ENCODE measurements around the gene VPS8. TPM values are rescaled to one million over a fixed set of nuclear protein-coding genes. Genes with fewer than 3 reads are reported as not detected.

Gene VPS8
- total RNA-seq, 3 donors from 2014 or later = 52.2 to 86.3 (median 61.9) TPM

- Histone ChIP-seq H3K27me3 (no peaks in the 10 kb centered on the region), H3K27ac (no peak overlapping the region), H3K4me1 (no peaks in the 10 kb centered on the region), H3K4me3 (no peak overlapping the region), H3K36me3 (no peaks in the 10 kb centered on the region), H3K9me3 (peaks cover 0 to 4% of the 10 kb centered on the region in 2 donors)
- no peak for TF ChIP-seq CTCF (IDR thresholded peaks at IDR 0.05)
- intact Hi-C loops (cut with DNase I; ENCODE audit: low total_unique reads) = no loop called here
- no peak for DNase-seq (ENCODE audit: low spot score in 2 of 2)
These were observed 219.0 kb downstream of the VPS8 start for GRCh38 chr3:185030951-185031350.

GRCh38 chr3:185037801-185038200 lies 225.8 kb downstream of the VPS8 start:
- Histone ChIP-seq H3K9me3 (peaks cover 0 to 12% of the 10 kb centered on the region in 2 donors), H3K4me1 (no peaks in the 10 kb centered on the region), H3K27ac (no peak overlapping the region), H3K4me3 (no peak overlapping the region), H3K27me3 (no peaks in the 10 kb centered on the region), H3K36me3 (no peaks in the 10 kb centered on the region)
- DNase-seq (ENCODE audit: low spot score in 2 of 2) = no peak
- intact Hi-C loops (cut with DNase I; ENCODE audit: low total_unique reads) = no loop called here
- TF ChIP-seq CTCF (IDR thresholded peaks at IDR 0.05) (no peak), POLR2A (IDR thresholded peaks at IDR 0.05) (no peak), POLR2AphosphoS5 (IDR thresholded peaks at IDR 0.05) (no peak)

GRCh38 chr3:185040425-185040824 lies 228.5 kb downstream of the VPS8 start:
- intact Hi-C loops (cut with DNase I; ENCODE audit: low total_unique reads) = no loop called here
- Histone ChIP-seq H3K27ac (no peak overlapping the region), H3K27me3 (no peaks in the 10 kb centered on the region), H3K4me1 (no peaks in the 10 kb centered on the region), H3K4me3 (no peak overlapping the region), H3K36me3 (no peaks in the 10 kb centered on the region), H3K9me3 (peaks cover 0 to 12% of the 10 kb centered on the region in 2 donors)
- TF ChIP-seq POLR2AphosphoS5 (IDR thresholded peaks at IDR 0.05) (no peak), CTCF (IDR thresholded peaks at IDR 0.05) (no peak), POLR2A (IDR thresholded peaks at IDR 0.05) (no peak)
- DNase-seq (ENCODE audit: low spot score in 2 of 2) = no peak

- H3K36me3 ChIP-seq = no peaks in the 10 kb centered on the region
- H3K4me1 ChIP-seq = no peaks in the 10 kb centered on the region
- intact Hi-C loops (cut with DNase I; ENCODE audit: low total_unique reads) = no loop called here
- H3K9me3 ChIP-seq = peaks cover 0 to 2% of the 10 kb centered on the region in 2 donors
- H3K27ac ChIP-seq = no peak overlapping the region
- TF ChIP-seq POLR2AphosphoS5 (IDR thresholded peaks at IDR 0.05) (no peak), CTCF (IDR thresholded peaks at IDR 0.05) (no peak), POLR2A (IDR thresholded peaks at IDR 0.05) (no peak)
- no peaks in the 10 kb centered on the region for H3K27me3 ChIP-seq
- H3K4me3 ChIP-seq = no peak overlapping the region
- DNase-seq (ENCODE audit: low spot score in 2 of 2) = no peak
These were observed 229.6 kb downstream of the VPS8 start for GRCh38 chr3:185041540-185041939.

GRCh38 chr3:185042312-185043050 lies 230.5 kb downstream of the VPS8 start:
- TF ChIP-seq CTCF (IDR thresholded peaks at IDR 0.05) = no peak
- no peak for TF ChIP-seq POLR2A (IDR thresholded peaks at IDR 0.05)
- TF ChIP-seq POLR2AphosphoS5 (IDR thresholded peaks at IDR 0.05) = no peak
- DNase-seq (ENCODE audit: low spot score in 2 of 2) = no peak
- Histone ChIP-seq H3K4me3 (no peak overlapping the region), H3K36me3 (no peaks in the 10 kb centered on the region), H3K4me1 (no peaks in the 10 kb centered on the region), H3K9me3 (no peaks in the 10 kb centered on the region), H3K27ac (no peak overlapping the region), H3K27me3 (no peaks in the 10 kb centered on the region)
- intact Hi-C loops (cut with DNase I; ENCODE audit: low total_unique reads) = no loop called here

Measured in breast epithelium (tissue), 4 donors.